Endothelial cell of umbilical vein (primary cell): ENCODE results near the gene SRP19. TPM values are rescaled to one million over a fixed set of nuclear protein-coding genes. Genes with fewer than 3 reads are reported as not detected.

ENCODE experiments used
- BruUV-seq: library from RNA; stranded (reverse); fragments of 400-500 nt; replicated peaks from 2 replicates; lab custom pipeline; 2021; lab: Mats Ljungman, UMichigan
- CTCF ChIA-PET: fragments of 300-600, 350-600 bp; sonication (Branson Sonifier 250); formaldehyde crosslinking; loops from one replicate; lab custom pipeline; 2021; ENCODE audit warnings: antibody characterized with exemption, inconsistent platforms; lab: Charles Lee
- POLR2A ChIA-PET: fragments of 300-600, 350-600 bp; sonication (Branson Sonifier 250); formaldehyde crosslinking; loops from one replicate; lab custom pipeline; 2021; ENCODE audit warnings: antibody characterized with exemption, inconsistent platforms; lab: Charles Lee
- DNase-seq: peaks from one replicate; pipeline ENCODE4 v3.0.0-alpha.2; 2011; ENCODE audit warnings: low read depth, low spot score
- FAIRE-seq: peaks from 2 replicates; lab custom pipeline; 2011; peaks lifted over from hg19 to GRCh38; lab: Jason Lieb, UNC
- H2AFZ ChIP-seq: 2 replicates; pipeline ENCODE4 v1.6.0; 2012; ENCODE audit warnings: low read depth, low read length, control low read depth, inconsistent platforms
- H3K27ac ChIP-seq: 2 replicates; pipeline ENCODE4 v1.5.1; 2011; ENCODE audit warnings: low read depth, mild to moderate bottlenecking, control low read depth, low read length, moderate library complexity; ENCODE audit not compliant: insufficient read depth
- H3K27me3 ChIP-seq, 2 experiments: 2 replicates each; pipeline versions ENCODE4 v1.6.0 to v1.6.1; 2011; ENCODE audit warnings: low read length in 2 of 2, mixed read lengths in 1 of 2; ENCODE audit not compliant: control insufficient read depth in 2 of 2, insufficient read depth in 2 of 2
- H3K36me3 ChIP-seq, 2 experiments: 2 replicates in 1 of 2; 3 replicates in 1 of 2; pipeline ENCODE4 v1.5.1; 2011; ENCODE audit warnings: low read length in 2 of 2, mild to moderate bottlenecking in 1 of 2, moderate library complexity in 1 of 2; ENCODE audit not compliant: control insufficient read depth in 2 of 2, insufficient read depth in 2 of 2; ENCODE audit errors: extremely low read depth in 1 of 2
- H3K4me1 ChIP-seq: 3 replicates; pipeline ENCODE4 v1.5.1; 2011; ENCODE audit warnings: mild to moderate bottlenecking, low read length; ENCODE audit not compliant: control insufficient read depth, insufficient read depth; ENCODE audit errors: extremely low read depth
- H3K4me2 ChIP-seq: 2 replicates; pipeline ENCODE4 v1.6.1; 2011; ENCODE audit warnings: low read length, control low read depth, mixed read lengths; ENCODE audit not compliant: insufficient read depth
- H3K4me3 ChIP-seq, 3 experiments: fragments of 200-600 bp in 1 of 3; sonication (generic), shearing (Covaris generic) in 1 of 3; replicated peaks in 1 of 3; 2 replicates each; pipeline ENCODE4 v1.5.1; 2011 to 2016; ENCODE audit warnings: control low read depth in 3 of 3, low read length in 3 of 3, mild to moderate bottlenecking in 2 of 3, inconsistent platforms in 1 of 3, low read depth in 1 of 3, moderate library complexity in 1 of 3; ENCODE audit not compliant: insufficient read depth in 1 of 3
- H3K79me2 ChIP-seq: 2 replicates; pipeline ENCODE4 v1.6.0; 2012; ENCODE audit warnings: low read length, inconsistent platforms; ENCODE audit not compliant: control insufficient read depth, insufficient read depth
- H3K9ac ChIP-seq: replicated peaks from 2 replicates; pipeline ENCODE3; 2011; ENCODE audit warnings: low read length, control low read depth; ENCODE audit not compliant: insufficient read depth; ENCODE audit errors: extremely low read depth
- H3K9me1 ChIP-seq: replicated peaks from 3 replicates; pipeline ENCODE4 v1.6.0; 2011; ENCODE audit warnings: mild to moderate bottlenecking, low read length; ENCODE audit not compliant: control insufficient read depth, insufficient read depth; ENCODE audit errors: extremely low read depth
- H3K9me3 ChIP-seq: replicated peaks from 2 replicates; pipeline ENCODE4 v1.5.1; 2012; ENCODE audit warnings: low read length, inconsistent platforms; ENCODE audit not compliant: control insufficient read depth, insufficient read depth
- H4K20me1 ChIP-seq: replicated peaks from 2 replicates; pipeline ENCODE3; 2011; ENCODE audit warnings: mild to moderate bottlenecking, low read length; ENCODE audit not compliant: control insufficient read depth, insufficient read depth; ENCODE audit errors: extremely low read depth
- EZH2 ChIP-seq: IDR thresholded peaks from 2 replicates; pipeline ENCODE4 v1.6.1; 2012; ENCODE audit warnings: borderline replicate concordance, low read depth, mild to moderate bottlenecking, moderate library complexity, low read length, inconsistent platforms; ENCODE audit not compliant: severe bottlenecking
- FOS ChIP-seq: IDR thresholded peaks from 2 replicates; pipeline ENCODE4 v1.6.1; 2011; ENCODE audit warnings: mild to moderate bottlenecking, low read length, moderate library complexity, borderline replicate concordance; ENCODE audit not compliant: insufficient read depth
- GATA2 ChIP-seq: IDR thresholded peaks from 2 replicates; pipeline ENCODE4 v1.7.0; 2011; ENCODE audit warnings: low read depth, mild to moderate bottlenecking, moderate library complexity, mixed read lengths, low read length; ENCODE audit not compliant: insufficient read length, insufficient read depth
- JUN ChIP-seq: IDR thresholded peaks from 2 replicates; pipeline ENCODE4 v1.6.1; 2011; ENCODE audit warnings: borderline replicate concordance, low read depth; ENCODE audit not compliant: insufficient read length, insufficient read depth
- MAX ChIP-seq: IDR thresholded peaks from 2 replicates; pipeline ENCODE4 v1.6.1; 2011; ENCODE audit not compliant: insufficient read depth, insufficient read length
- MYC ChIP-seq: IDR thresholded peaks from one replicate; pipeline ENCODE4 v1.6.1; 2011; ENCODE audit warnings: mild to moderate bottlenecking, low read depth, low read length
- POLR2A ChIP-seq: IDR thresholded peaks from 2 replicates; pipeline ENCODE4 v1.6.1; 2012; ENCODE audit warnings: low read depth, mild to moderate bottlenecking, control low read depth, low read length
- POLR2AphosphoS5 ChIP-seq: IDR thresholded peaks from 2 replicates; pipeline ENCODE4 v1.6.1; 2012; ENCODE audit warnings: low read depth, mild to moderate bottlenecking, control low read depth, low read length, moderate library complexity; ENCODE audit not compliant: insufficient read depth
- dilution Hi-C: fragments of 300-500 bp; cut with MboI; formaldehyde crosslinking; loops from one replicate; pipeline ENCODE4 v1.15.0; 2019; ENCODE audit warnings: low sequenced_read_pairs; ENCODE audit not compliant: extremely low pct_ligation_motif_present
- intact Hi-C: fragments of 100-400 bp; cut with micrococcal nuclease; formaldehyde crosslinking; loops from one replicate; pipeline ENCODE4 v1.10.0; 2022
- polyA plus RNA-seq, 4 experiments: library from polyadenylated mRNA; depleted of rRNA in 3 of 4; stranded (reverse) in 3 of 4; unstranded in 1 of 4; fragments of >200 nt; gene quantifications; 2 replicates each; pipeline versions ENCODE4 v1.2.1 to v1.2.3, GENCODE V29; 2011 to 2012; ENCODE audit warnings: missing spikeins in 1 of 4
- total RNA-seq: library from RNA; stranded (reverse); gene quantifications from 2 replicates; pipeline ENCODE4 v1.2.3, GENCODE V29; 2021
- TF ChIP-seq, protein P1 (sequence below), 2 donors: IDR thresholded peaks; 1 replicate in 1 of 2; 2 replicates in 1 of 2; pipeline ENCODE4 v1.5.1; 2011; ENCODE audit warnings: low read length in 2 of 2, mild to moderate bottlenecking in 2 of 2, moderate library complexity in 2 of 2, control low read depth in 1 of 2, inconsistent platforms in 1 of 2, low read depth in 1 of 2; ENCODE audit not compliant: insufficient read depth in 1 of 2; ENCODE audit errors: extremely low read depth in 1 of 2

The SRP19 gene
- total and polyA plus RNA-seq, 2 donors (not counting 3 experiments of a cell fraction or from before 2014, with no cell fraction given): 28.6 to 69.4 TPM

DNA sequence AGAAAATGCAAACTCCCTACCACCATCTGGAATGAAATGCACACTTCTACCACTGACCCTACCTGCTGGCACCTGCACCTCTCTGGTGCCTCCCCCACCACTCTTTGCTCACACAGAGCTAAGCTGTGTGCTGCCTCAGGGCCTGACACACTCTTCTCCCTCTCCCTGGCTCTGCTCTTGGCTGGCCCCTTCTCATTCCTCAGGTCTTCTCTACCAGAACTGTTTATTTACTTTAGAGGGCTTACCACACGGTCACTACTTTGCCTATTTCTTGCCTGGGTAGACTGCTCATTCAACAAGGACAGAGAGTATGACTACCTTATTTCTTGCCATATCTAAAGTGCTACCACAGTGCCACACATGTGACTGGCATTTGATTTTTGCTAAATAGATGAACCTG is 57.6 kb downstream of the SRP19 start:
- POLR2A ChIA-PET: no interaction called here
- no peak for FAIRE-seq
- Histone ChIP-seq H3K4me3 (no peak overlapping the region), H3K36me3 (peaks cover 9 to 11% of the 10 kb centered on the region in 2 experiments), H3K79me2 (peaks cover 61% of the 10 kb centered on the region), H3K4me1 (peaks cover 8% of the 10 kb centered on the region), H3K9me1 (no peaks in the 10 kb centered on the region), H3K9ac (no peak overlapping the region), H3K27me3 (no peaks in the 10 kb centered on the region), H3K9me3 (no peaks in the 10 kb centered on the region), H4K20me1 (no peaks in the 10 kb centered on the region), H3K27ac (no peak overlapping the region), H3K4me2 (no peak overlapping the region), H2AFZ (no peak overlapping the region)
- DNase-seq: no peak
- BruUV-seq: no TSS peak
- dilution Hi-C loops: no loop called here
- intact Hi-C loops: no loop called here
- TF ChIP-seq, protein P1, sequence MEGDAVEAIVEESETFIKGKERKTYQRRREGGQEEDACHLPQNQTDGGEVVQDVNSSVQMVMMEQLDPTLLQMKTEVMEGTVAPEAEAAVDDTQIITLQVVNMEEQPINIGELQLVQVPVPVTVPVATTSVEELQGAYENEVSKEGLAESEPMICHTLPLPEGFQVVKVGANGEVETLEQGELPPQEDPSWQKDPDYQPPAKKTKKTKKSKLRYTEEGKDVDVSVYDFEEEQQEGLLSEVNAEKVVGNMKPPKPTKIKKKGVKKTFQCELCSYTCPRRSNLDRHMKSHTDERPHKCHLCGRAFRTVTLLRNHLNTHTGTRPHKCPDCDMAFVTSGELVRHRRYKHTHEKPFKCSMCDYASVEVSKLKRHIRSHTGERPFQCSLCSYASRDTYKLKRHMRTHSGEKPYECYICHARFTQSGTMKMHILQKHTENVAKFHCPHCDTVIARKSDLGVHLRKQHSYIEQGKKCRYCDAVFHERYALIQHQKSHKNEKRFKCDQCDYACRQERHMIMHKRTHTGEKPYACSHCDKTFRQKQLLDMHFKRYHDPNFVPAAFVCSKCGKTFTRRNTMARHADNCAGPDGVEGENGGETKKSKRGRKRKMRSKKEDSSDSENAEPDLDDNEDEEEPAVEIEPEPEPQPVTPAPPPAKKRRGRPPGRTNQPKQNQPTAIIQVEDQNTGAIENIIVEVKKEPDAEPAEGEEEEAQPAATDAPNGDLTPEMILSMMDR (IDR thresholded peaks at IDR 0.05; ENCODE audit: extremely low read depth in 1 of 2, insufficient read depth in 1 of 2, low read depth in 1 of 2, low read length in 2 of 2): no peak
- TF ChIP-seq POLR2A: no peak
- TF ChIP-seq POLR2AphosphoS5: no peak
- no peak for TF ChIP-seq GATA2
- TF ChIP-seq MYC: no peak
- no peak for TF ChIP-seq JUN
- TF ChIP-seq MAX: no peak
- no peak for TF ChIP-seq FOS
- no peak for TF ChIP-seq EZH2
- CTCF ChIA-PET: interaction anchor here (0.8 kb wide), 1 partner anchor 70 kb away, joined by 3 read pairs; no protein-coding TSS in a partner anchor

Other genes with a start within 250 kb of the SRP19 start
- gene APC, start 123.4 kb upstream of the SRP19 start, total RNA-seq: 39.6 and 42.0 TPM in 2 replicates
- gene APC, start 123.4 kb upstream of the SRP19 start, polyA plus RNA-seq: 7.5 and 11.2 TPM in 2 replicates
- 84.5 and 98.0 TPM in 2 replicates for gene REEP5, start 60.9 kb downstream of the SRP19 start, total RNA-seq
- 163 and 185 TPM in 2 replicates for gene REEP5, start 60.9 kb downstream of the SRP19 start, polyA plus RNA-seq
- 49.1 and 60.0 TPM in 2 replicates for gene DCP2, start 115.5 kb downstream of the SRP19 start, total RNA-seq
- gene DCP2, start 115.5 kb downstream of the SRP19 start, polyA plus RNA-seq: 8.7 and 11.3 TPM in 2 replicates